Subcutaneous abdominal adipose tissue (tissue), 5 donors: Measurements from ENCODE around the gene DHRS7B.

ENCODE experiments used
- H3K27ac ChIP-seq: one replicate; pipeline ENCODE4 v1.7.0; 2013; ENCODE audit warnings: low read depth, mild to moderate bottlenecking, inconsistent platforms, low read length, moderate library complexity
- H3K27me3 ChIP-seq, 5 donors: one replicate each; pipeline ENCODE4 v1.7.0; 2013; ENCODE audit warnings: low read length in 5 of 5, inconsistent platforms in 1 of 5; ENCODE audit not compliant: control insufficient read depth in 5 of 5, insufficient read depth in 4 of 5
- H3K36me3 ChIP-seq, 5 donors: one replicate each; pipeline ENCODE4 v1.7.0; 2013; ENCODE audit warnings: low read length in 5 of 5; ENCODE audit not compliant: control insufficient read depth in 5 of 5, insufficient read depth in 5 of 5
- H3K4me1 ChIP-seq, 5 donors: one replicate each; pipeline ENCODE4 v1.7.0; 2013; ENCODE audit warnings: low read length in 5 of 5, mild to moderate bottlenecking in 3 of 5, moderate library complexity in 1 of 5; ENCODE audit not compliant: control insufficient read depth in 5 of 5, insufficient read depth in 5 of 5
- H3K4me3 ChIP-seq, 5 donors: one replicate each; pipeline ENCODE4 v1.7.0; 2013; ENCODE audit warnings: low read length in 5 of 5, low read depth in 1 of 5
- H3K9ac ChIP-seq, 5 donors: one replicate each; pipeline ENCODE4 v1.7.0; 2013; ENCODE audit warnings: low read length in 5 of 5, mild to moderate bottlenecking in 4 of 5, moderate library complexity in 3 of 5
- H3K9me3 ChIP-seq, 5 donors: one replicate each; pipeline ENCODE4 v1.7.0; 2013; ENCODE audit warnings: low read length in 5 of 5; ENCODE audit not compliant: control insufficient read depth in 5 of 5
- donor health status: healthy.
- donor health status: healthy.
- donor health status: healthy.
- donor health status: healthy.
- donor health status: healthy.

DHRS7B gene

GRCh38 chr17:21164620-21165019 lies 37.9 kb downstream of the DHRS7B start:
- Histone ChIP-seq H3K4me3 (no peak overlapping the region), H3K27ac (peak overlapping the region; percentile 98), H3K9me3 (no peaks in the 10 kb centered on the region), H3K36me3 (no peaks in the 10 kb centered on the region), H3K4me1 (peaks cover 10 to 77% (median 73%) of the 10 kb centered on the region in 5 donors), H3K27me3 (no peaks in the 10 kb centered on the region), H3K9ac (peak overlapping the region in 2 of 5 donors; percentile 26 to 35)

- Histone ChIP-seq H3K9ac (peak overlapping the region; percentile 59 to 92 (median 79)), H3K4me3 (peak overlapping the region in 1 of 5 donors; percentile 29), H3K36me3 (no peaks in the 10 kb centered on the region), H3K4me1 (peaks cover 10 to 90% (median 81%) of the 10 kb centered on the region in 5 donors), H3K27me3 (no peaks in the 10 kb centered on the region), H3K9me3 (no peaks in the 10 kb centered on the region), H3K27ac (peak overlapping the region; percentile 98)
Observed at GRCh38 chr17:21165922-21166594, 39.3 kb downstream of the DHRS7B start.

GRCh38 chr17:21166595-21167210 lies 39.9 kb downstream of the DHRS7B start:
- peak overlapping the region; percentile 29 to 92 (median 79) for H3K9ac ChIP-seq
- no peaks in the 10 kb centered on the region for H3K36me3 ChIP-seq
- peaks cover 6 to 90% (median 81%) of the 10 kb centered on the region in 5 donors for H3K4me1 ChIP-seq
- H3K4me3 ChIP-seq: peak overlapping the region in 2 of 5 donors; percentile 2 to 31
- H3K27ac ChIP-seq: peak overlapping the region; percentile 98
- H3K9me3 ChIP-seq: no peaks in the 10 kb centered on the region
- H3K27me3 ChIP-seq: no peaks in the 10 kb centered on the region

- Histone ChIP-seq H3K27me3 (no peaks in the 10 kb centered on the region), H3K9ac (peak overlapping the region in 4 of 5 donors; percentile 29 to 92 (median 80)), H3K4me1 (peaks cover 2 to 89% (median 78%) of the 10 kb centered on the region in 5 donors)
Observed at GRCh38 chr17:21167303-21167702, 40.5 kb downstream of the DHRS7B start.

GRCh38 chr17:21168555-21168865 lies 41.7 kb downstream of the DHRS7B start:
- Histone ChIP-seq H3K27me3 (no peaks in the 10 kb centered on the region), H3K9ac (no peak overlapping the region), H3K36me3 (peaks cover 3 to 16% (median 11%) of the 10 kb centered on the region in 5 donors), H3K27ac (peak overlapping the region; percentile 98), H3K4me3 (no peak overlapping the region), H3K9me3 (no peaks in the 10 kb centered on the region), H3K4me1 (peaks cover 0 to 78% (median 66%) of the 10 kb centered on the region in 5 donors)

More at GRCh38 chr17:21167303-21167702, 40.5 kb downstream of the DHRS7B start:
- Histone ChIP-seq H3K4me3 (peak overlapping the region in 2 of 5 donors; percentile 2 to 31), H3K27ac (peak overlapping the region; percentile 98), H3K36me3 (peaks cover 0 to 5% (median 0%) of the 10 kb centered on the region in 5 donors), H3K9me3 (no peaks in the 10 kb centered on the region)

- Histone ChIP-seq H3K4me3 (no peak overlapping the region), H3K4me1 (peaks cover 0 to 71% (median 62%) of the 10 kb centered on the region in 5 donors), H3K27me3 (no peaks in the 10 kb centered on the region), H3K36me3 (peaks cover 3 to 26% (median 20%) of the 10 kb centered on the region in 5 donors), H3K9me3 (no peaks in the 10 kb centered on the region), H3K27ac (peak overlapping the region; percentile 98), H3K9ac (peak overlapping the region in 1 of 5 donors; percentile 29)
Observed at GRCh38 chr17:21169496-21169895, 42.7 kb downstream of the DHRS7B start.

GRCh38 chr17:21170809-21171208 lies 44.0 kb downstream of the DHRS7B start:
- Histone ChIP-seq H3K27ac (peak overlapping the region; percentile 34), H3K4me3 (no peak overlapping the region), H3K9me3 (no peaks in the 10 kb centered on the region), H3K27me3 (no peaks in the 10 kb centered on the region), H3K36me3 (peaks cover 3 to 37% (median 25%) of the 10 kb centered on the region in 5 donors), H3K9ac (peak overlapping the region in 2 of 5 donors; percentile 16 to 48), H3K4me1 (peaks cover 0 to 57% (median 49%) of the 10 kb centered on the region in 5 donors)

GRCh38 chr17:21171309-21171922 lies 44.7 kb downstream of the DHRS7B start:
- no peaks in the 10 kb centered on the region for H3K9me3 ChIP-seq
- no peaks in the 10 kb centered on the region for H3K27me3 ChIP-seq
- H3K4me1 ChIP-seq: peaks cover 0 to 51% (median 43%) of the 10 kb centered on the region in 5 donors
- H3K4me3 ChIP-seq: no peak overlapping the region
- H3K36me3 ChIP-seq: peaks cover 3 to 37% (median 25%) of the 10 kb centered on the region in 5 donors
- H3K27ac ChIP-seq: peak overlapping the region; percentile 34
- peak overlapping the region in 2 of 5 donors; percentile 16 to 48 for H3K9ac ChIP-seq

- peak overlapping the region in 1 of 5 donors; percentile 48 for H3K9ac ChIP-seq
- no peak overlapping the region for H3K27ac ChIP-seq
- no peaks in the 10 kb centered on the region for H3K27me3 ChIP-seq
- peaks cover 3 to 37% (median 25%) of the 10 kb centered on the region in 5 donors for H3K36me3 ChIP-seq
- no peaks in the 10 kb centered on the region for H3K9me3 ChIP-seq
- peaks cover 0 to 48% (median 37%) of the 10 kb centered on the region in 5 donors for H3K4me1 ChIP-seq
- H3K4me3 ChIP-seq: no peak overlapping the region
Observed at GRCh38 chr17:21171970-21172510, 45.3 kb downstream of the DHRS7B start.
